Uterus (tissue), 2 donors: Measurements from ENCODE around the gene OTX2.

ENCODE experiments used
- POLR2A ChIP-seq, 2 donors: fragments of 450-650 bp; IDR thresholded peaks; one replicate each; pipeline ENCODE4 v1.6.1; 2016; ENCODE audit warnings: antibody characterized with exemption in 2 of 2, mild to moderate bottlenecking in 1 of 2, moderate library complexity in 1 of 2
- TF ChIP-seq, protein P1 (sequence below), 4 experiments: fragments of 200-600 bp in 2 of 4; fragments of 450-650 bp in 2 of 4; sonication (generic) in 2 of 4; IDR thresholded peaks; one replicate each; pipeline ENCODE4 v1.5.1; 2016 to 2019; ENCODE audit warnings: antibody characterized with exemption in 4 of 4, mild to moderate bottlenecking in 2 of 4, moderate library complexity in 1 of 4

DNA sequence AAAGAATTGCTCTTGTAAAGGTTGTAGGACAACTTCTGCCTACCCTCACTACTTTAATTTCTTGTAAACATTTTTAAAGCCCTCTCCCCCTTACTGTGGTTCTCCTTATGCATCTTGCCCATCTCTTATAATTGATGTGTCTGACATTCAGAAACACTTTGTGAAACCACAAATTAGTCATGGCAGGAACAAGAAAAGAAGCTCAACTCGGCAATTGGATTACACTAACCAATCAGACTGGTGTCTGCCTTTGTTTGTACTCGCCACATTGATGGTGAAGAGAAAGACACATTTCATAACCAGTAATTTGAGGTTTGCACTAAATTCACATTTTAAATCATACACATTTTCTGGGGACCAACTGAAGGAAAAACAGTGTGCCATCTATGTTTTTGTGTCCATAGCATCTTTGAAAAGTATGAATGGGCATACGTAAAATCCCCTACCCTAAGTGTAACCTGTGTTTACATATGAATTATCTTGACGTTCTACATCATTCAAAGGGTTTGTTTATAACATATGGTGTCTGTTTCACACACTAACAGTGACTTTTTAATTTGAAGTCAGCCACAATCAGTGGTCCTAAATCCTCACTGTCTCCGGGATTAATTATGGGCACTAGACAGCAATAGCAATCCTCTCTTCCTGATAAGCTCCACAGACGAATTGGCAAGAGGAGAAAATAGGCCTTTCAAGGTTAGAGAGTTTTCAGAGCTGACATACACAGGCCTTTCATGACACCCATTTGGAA, 49.9 kb downstream of the OTX2 start:
- TF ChIP-seq, protein P1, sequence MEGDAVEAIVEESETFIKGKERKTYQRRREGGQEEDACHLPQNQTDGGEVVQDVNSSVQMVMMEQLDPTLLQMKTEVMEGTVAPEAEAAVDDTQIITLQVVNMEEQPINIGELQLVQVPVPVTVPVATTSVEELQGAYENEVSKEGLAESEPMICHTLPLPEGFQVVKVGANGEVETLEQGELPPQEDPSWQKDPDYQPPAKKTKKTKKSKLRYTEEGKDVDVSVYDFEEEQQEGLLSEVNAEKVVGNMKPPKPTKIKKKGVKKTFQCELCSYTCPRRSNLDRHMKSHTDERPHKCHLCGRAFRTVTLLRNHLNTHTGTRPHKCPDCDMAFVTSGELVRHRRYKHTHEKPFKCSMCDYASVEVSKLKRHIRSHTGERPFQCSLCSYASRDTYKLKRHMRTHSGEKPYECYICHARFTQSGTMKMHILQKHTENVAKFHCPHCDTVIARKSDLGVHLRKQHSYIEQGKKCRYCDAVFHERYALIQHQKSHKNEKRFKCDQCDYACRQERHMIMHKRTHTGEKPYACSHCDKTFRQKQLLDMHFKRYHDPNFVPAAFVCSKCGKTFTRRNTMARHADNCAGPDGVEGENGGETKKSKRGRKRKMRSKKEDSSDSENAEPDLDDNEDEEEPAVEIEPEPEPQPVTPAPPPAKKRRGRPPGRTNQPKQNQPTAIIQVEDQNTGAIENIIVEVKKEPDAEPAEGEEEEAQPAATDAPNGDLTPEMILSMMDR (IDR thresholded peaks at IDR 0.05) = no peak
- no peak for TF ChIP-seq POLR2A (IDR thresholded peaks at IDR 0.05)
